Skeletal muscle cell (primary cell): Measurements from ENCODE around the gene HHLA2.

Source experiments
- DNase-seq: peaks from one replicate; pipeline ENCODE4 v3.0.0-alpha.2; 2010; ENCODE audit warnings: low read depth
- H3K4me3 ChIP-seq: 2 replicates; pipeline ENCODE4 v1.5.1; 2011; ENCODE audit warnings: low read depth, mild to moderate bottlenecking, control low read depth, low read length, moderate library complexity

HHLA2 gene

GRCh38 chr3:108295421-108296175 is 750 bp upstream of the HHLA2 start:
- no peak overlapping the region for H3K4me3 ChIP-seq
- DNase-seq = no peak

GRCh38 chr3:108297647-108298046 is 1.3 kb downstream of the HHLA2 start:
- no peak for DNase-seq
- no peak overlapping the region for H3K4me3 ChIP-seq

DNA sequence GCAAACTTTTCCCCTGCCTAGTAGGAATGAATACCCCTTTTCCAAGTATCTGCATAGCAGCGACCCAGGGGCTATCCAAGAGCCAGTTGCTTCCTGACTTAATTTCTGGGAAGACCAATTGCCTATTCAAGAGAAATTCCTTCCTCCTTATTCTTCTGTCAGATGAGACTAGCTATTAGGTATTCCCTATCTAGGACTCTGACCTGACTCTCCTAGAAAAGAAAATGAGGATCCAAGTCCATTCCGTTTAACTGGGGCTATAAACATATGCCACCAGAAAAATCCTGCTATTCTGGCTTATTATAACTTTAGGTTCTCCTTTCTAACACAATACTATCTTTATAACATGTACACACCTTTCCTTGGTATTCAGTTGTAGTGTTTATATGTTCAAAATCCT is 1.7 kb downstream of the HHLA2 start:
- no peak overlapping the region for H3K4me3 ChIP-seq
- no peak for DNase-seq

DNA sequence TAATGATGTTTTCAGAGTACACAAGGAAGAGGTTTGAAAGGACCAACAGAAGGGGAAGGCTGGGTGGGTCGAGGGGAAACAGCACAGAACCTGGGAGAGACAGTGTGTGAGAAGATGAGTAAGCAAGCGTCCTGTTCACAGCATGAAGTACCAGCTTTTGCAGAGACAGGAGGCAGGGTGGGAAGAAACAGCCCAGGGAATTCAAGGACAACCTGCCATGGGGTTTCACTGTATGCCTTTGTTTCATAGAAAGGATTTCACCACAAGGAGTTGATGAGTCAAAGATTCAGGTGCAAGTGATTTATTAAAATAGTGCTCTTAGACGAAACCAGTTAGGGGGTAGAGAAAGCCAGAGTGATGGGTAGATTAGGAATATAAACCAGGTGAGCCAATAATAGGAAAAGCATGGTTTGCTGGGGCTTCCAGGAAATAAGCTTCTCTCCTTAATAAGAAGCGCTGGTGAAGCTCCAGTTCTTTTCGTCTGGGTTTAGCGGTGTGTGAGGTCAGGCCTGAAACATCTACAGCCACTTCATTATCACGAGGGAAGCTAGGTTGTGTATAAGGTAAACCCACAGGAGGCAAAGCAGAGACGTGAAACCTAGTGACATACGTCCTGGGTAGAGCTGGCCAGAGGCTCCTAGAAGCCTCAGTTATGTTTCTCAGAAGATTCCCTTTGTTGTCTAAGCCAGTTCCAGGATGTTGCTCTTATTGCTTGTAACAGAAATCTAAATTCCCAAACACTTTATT is 3.9 kb downstream of the HHLA2 start:
- H3K4me3 ChIP-seq = no peak overlapping the region
- DNase-seq = no peak

DNA sequence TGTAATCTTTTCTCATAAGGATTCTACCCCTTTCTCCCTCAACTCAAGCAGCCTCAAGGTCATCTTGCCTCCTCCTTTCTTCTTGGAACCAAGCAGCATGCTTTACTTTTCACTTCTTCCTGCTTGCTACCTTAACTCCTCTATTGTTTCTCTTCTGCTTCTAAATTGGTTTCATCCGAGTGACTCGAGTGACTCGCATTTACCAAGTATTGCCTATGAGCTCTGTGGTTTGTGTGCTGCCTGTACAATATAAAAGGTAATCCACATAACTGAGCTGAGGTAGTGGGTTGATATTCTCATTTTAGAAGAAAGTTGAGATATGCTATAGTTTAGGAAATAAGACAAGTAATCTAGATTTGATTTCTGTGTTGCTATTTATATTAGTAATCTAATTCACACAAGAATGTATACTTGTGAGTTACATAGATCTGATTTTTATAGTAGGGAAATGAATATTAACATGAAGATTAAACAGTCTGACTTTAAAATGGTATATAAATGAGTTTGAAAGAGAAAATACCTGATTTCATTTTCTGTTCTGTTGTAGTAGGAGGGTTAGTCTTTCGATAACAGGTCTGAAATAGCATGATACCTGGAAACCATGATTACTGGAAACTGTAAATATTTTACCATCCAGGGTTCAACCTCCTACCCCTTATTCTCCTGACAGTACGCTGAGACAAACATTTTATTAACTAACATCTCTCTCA is 5.5 kb downstream of the HHLA2 start:
- H3K4me3 ChIP-seq = no peak overlapping the region
- no peak for DNase-seq

DNA sequence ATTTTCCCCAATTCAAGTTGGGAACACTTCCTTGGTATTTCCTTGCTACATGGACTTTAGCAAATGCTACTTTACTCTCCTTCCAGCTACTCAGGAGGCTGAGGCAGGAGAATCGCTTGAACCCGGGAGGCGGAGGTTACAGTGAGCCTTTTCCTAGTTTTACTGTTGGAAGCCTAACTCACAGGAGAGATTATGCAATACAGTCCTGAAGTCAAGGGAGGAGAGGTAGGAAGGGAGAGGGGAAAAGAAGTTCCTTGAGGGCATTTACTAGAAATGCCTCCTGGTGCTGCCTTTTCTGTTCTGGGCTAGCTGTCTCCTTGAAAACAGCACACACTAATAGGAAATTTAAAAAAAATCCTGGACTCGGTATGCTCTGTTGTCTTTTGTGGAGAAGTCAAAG is 6.2 kb downstream of the HHLA2 start:
- H3K4me3 ChIP-seq = no peak overlapping the region
- DNase-seq = no peak

DNA sequence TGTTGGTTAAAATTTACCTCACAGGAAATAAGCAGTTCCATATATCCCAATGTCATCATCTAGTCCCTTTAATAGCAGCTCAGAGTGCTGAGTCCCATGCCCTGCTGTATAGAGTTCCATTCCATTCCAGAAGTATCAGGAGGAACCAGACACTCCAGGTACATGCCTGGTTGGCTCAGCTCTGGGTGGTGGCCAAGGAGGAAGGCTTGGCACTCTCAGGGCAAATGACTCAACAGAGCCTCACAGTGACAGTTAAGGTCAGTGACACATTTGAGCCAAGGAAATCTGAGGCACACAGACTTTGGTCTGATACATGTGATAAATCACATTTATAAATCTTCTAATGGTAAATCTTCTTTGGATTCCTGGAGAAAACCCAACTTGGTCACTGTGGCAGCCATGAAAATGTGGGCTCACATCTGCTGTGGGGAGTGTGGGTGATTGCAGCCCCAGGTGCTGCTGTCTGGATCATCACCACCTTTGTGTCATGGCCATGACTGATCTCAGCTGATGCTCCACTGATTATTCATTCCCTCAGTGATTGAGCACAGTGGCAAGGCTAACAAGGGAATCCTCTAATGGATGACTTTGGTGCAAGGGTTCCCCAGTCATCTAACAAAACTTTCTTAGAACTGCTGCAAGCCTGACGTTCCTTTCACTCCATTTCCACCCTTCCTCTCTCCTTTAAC is 9.3 kb downstream of the HHLA2 start:
- no peak for DNase-seq
- no peak overlapping the region for H3K4me3 ChIP-seq

- no peak for DNase-seq
- H3K4me3 ChIP-seq = no peak overlapping the region
These were observed 15.4 kb downstream of the HHLA2 start for GRCh38 chr3:108311797-108312196.

- DNase-seq = peak; percentile 20
- no peak overlapping the region for H3K4me3 ChIP-seq
These were observed 16.3 kb downstream of the HHLA2 start for GRCh38 chr3:108312656-108313055.

DNA sequence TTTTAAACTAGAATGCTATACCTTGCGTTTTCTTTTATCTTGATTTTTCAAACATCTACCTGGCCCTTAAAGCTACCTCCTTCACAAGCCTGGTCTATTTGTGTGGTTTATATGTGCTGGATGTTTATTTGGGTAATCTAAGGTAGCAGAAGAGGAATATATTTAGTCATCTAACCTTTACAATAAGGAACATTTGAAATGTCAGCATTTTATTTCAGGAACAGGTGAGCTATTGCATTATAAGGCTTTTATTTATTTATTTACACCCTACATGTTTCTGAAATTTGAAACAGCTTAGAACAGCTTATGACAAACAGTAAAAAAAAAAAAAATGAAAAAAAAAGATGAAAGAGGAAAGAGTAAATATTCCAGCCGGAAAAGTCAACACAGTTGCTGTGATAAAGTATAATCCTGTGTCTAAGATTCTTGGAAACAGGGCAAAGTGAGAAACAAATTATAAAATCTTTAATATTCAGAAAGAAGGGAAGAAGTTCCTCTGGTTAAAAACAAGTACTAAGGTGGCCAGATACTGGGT is 19.5 kb downstream of the HHLA2 start:
- DNase-seq = no peak
- no peak overlapping the region for H3K4me3 ChIP-seq

DNA sequence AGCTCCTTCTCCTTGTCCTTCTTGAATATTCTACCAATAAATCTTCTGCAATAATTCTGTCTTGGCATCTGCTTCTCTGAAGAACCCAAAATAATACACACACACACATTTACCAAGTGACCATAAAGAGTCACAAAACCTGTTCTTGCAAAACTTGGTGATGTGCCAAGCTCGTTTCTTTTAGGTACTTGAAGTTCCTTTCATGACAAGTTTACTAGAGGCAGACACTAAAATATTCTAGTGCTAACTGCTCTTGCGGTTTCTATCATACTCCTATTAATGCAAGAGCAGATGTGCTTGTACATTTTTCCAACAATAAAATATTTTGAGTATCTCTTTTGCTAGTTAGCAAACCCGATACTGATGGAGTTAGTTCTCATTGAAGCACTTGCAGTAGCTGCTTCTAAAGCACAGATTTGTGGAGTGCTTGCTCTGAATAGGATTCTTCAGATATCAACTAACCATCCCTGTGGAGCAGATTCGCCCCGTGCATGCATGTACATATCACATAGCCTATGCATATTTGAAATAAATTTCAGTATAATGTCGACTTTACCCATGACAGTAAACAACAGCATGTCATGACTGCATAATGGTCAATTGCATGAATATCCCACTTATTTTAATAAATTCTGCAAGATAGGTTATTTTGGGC is 23.2 kb downstream of the HHLA2 start:
- DNase-seq = no peak
- H3K4me3 ChIP-seq = no peak overlapping the region

DNA sequence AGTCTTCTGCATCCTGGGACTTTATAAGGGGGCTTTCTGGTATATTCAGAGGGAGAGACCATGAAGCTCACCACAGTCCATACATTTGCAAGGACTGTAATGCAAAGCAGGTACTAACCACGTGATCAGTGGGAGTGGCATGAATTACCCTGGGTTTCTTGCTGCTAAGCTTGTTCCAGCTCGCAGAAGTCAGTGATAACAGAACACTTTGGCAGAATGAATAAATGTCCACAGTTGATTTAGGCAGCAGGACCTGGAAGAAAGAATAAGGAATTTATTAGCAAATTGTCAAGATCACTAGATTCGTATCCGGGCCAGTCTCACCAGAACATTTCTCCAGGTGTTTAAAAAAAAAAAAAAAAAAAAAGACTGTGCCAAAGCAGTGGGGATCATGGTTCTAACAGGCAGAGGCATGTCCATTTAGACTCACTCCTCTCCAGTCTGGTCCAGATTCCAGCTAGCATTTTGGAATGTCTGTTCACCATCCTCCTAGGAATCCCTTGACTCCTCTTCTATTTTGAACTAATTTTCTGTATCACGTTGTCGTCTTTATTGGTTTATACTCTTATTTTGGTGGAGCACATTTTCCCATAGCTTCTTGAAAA is 24.5 kb downstream of the HHLA2 start:
- no peak overlapping the region for H3K4me3 ChIP-seq
- no peak for DNase-seq

GRCh38 chr3:108322352-108322751 is 26.0 kb downstream of the HHLA2 start:
- no peak overlapping the region for H3K4me3 ChIP-seq
- DNase-seq = no peak

DNA sequence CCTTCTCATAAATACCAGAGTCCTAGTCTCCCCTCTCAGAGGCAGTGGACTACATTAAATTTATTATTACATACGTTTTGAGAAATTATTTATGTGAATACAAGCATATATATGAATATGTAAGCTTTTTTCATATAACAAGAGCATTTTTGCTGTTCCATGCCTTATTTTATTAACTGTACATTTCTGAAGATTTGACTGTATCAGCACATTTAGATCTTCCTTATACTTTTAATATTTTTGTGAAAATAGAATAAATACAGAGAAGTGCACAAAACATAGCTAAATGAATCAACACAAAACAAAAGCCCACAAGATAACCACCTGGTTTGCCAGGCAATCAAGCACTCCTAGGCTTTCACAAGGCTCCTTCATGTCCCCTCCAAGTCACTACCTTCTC is 27.8 kb downstream of the HHLA2 start:
- H3K4me3 ChIP-seq = no peak overlapping the region
- DNase-seq = no peak

DNA sequence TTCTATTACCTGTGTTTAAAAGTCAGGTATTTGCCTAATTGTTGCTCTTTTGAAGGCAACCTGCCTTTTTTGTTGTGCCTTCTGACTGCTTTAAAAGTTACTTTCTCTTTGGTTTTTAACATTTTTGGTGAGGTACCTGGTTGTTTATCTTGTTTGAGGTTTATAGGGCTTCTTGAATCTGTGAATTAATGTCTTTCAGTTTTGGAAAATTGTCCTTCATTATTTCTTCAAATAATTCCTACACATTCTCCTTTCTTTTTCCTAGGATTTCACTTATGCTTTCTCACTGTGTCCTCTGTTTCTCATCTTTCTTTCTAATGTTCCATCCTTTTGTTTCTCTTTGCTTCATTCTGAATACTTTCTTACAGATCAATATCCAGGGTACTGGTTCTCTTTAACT is 30.8 kb downstream of the HHLA2 start:
- DNase-seq = no peak
- H3K4me3 ChIP-seq = no peak overlapping the region

DNA sequence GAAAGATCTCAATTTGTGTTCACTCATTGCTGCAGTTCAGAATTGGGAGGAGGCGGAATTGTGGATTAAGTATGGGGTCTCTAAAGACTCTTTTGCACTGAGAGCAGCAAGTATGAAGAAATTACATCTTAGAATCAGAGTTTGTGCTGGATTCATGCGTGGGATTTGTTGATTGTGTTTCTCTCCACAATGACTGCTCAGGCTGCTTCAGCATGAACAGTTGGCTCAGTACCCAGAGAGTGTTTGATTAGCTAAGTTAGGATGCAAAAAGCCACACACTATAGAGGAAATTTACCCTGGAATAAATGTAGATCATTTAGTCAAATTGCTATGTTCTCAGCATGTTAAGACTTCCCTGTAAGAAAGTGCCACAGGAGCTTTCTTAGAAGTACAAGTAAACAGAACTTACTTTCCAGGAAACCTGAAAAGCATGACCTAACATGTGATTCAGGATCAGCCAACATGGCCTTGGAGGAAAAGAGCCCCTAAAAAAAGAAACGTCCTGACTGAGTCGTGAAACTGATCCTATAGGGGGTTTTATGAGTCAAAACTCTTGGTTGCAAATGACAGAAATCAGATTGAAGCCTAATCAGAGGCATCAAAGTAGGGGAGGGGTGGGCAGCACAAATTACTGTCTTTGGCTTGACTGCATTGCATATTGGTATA is 32.6 kb downstream of the HHLA2 start:
- H3K4me3 ChIP-seq = no peak overlapping the region
- DNase-seq = no peak

GRCh38 chr3:108329508-108329907 is 33.2 kb downstream of the HHLA2 start:
- H3K4me3 ChIP-seq = no peak overlapping the region
- no peak for DNase-seq

GRCh38 chr3:108329947-108330346 is 33.6 kb downstream of the HHLA2 start:
- DNase-seq = no peak
- no peak overlapping the region for H3K4me3 ChIP-seq
